Left kidney (tissue), 8 donors: ENCODE data around the gene HNF4A. TPM values are rescaled to one million over a fixed set of nuclear protein-coding genes. Genes with fewer than 3 reads are reported as not detected.
"Not testable (repeated sequence)": the region's sequence is repeated elsewhere in the genome, so short reads cannot be mapped to it uniquely, and the experiment has no call there.

Source experiments
- DNase-seq: peaks from one replicate; pipeline ENCODE4 v3.0.0-alpha.2; 2013
- long read RNA-seq, 8 donors: transcript quantifications; one replicate each; lab custom pipeline, GENCODE V29; 2026
- polyA plus RNA-seq: library from polyadenylated mRNA; unstranded; fragments of 120-200 nt; gene quantifications from one replicate; pipeline ENCODE4 v1.2.1, GENCODE V29; 2013; ENCODE audit not compliant: insufficient read length

HNF4A gene
- 57.9 TPM for polyA plus RNA-seq
- long read RNA-seq, donor 1, full-length matches to known transcripts: 9 of 51 reads
- long read RNA-seq, donor 1, partial matches to known transcripts: 42 of 51 reads
- long read RNA-seq, donor 1, other reads (novel, unspliced or antisense): 0 of 51 reads
- long read RNA-seq, donor 2, full-length matches to known transcripts: 11 of 28 reads
- long read RNA-seq, donor 2, partial matches to known transcripts: 12 of 28 reads
- long read RNA-seq, donor 2, other reads (novel, unspliced or antisense): 5 of 28 reads
- long read RNA-seq, donor 3, full-length matches to known transcripts: 9 of 24 reads
- long read RNA-seq, donor 3, partial matches to known transcripts: 15 of 24 reads
- long read RNA-seq, donor 3, other reads (novel, unspliced or antisense): 0 of 24 reads
- long read RNA-seq, donor 4: 0 reads
- long read RNA-seq, donor 5, full-length matches to known transcripts: 4 of 4 reads
- long read RNA-seq, donor 5, partial matches to known transcripts: 0 of 4 reads
- long read RNA-seq, donor 5, other reads (novel, unspliced or antisense): 0 of 4 reads
- long read RNA-seq, donor 6, full-length matches to known transcripts: 2 of 2 reads
- long read RNA-seq, donor 6, partial matches to known transcripts: 0 of 2 reads
- long read RNA-seq, donor 6, other reads (novel, unspliced or antisense): 0 of 2 reads
- long read RNA-seq, donor 7, full-length matches to known transcripts: 5 of 94 reads
- long read RNA-seq, donor 7, partial matches to known transcripts: 77 of 94 reads
- long read RNA-seq, donor 7, other reads (novel, unspliced or antisense): 12 of 94 reads
- long read RNA-seq, donor 8, full-length matches to known transcripts: 3 of 38 reads
- long read RNA-seq, donor 8, partial matches to known transcripts: 35 of 38 reads
- long read RNA-seq, donor 8, other reads (novel, unspliced or antisense): 0 of 38 reads

DNA sequence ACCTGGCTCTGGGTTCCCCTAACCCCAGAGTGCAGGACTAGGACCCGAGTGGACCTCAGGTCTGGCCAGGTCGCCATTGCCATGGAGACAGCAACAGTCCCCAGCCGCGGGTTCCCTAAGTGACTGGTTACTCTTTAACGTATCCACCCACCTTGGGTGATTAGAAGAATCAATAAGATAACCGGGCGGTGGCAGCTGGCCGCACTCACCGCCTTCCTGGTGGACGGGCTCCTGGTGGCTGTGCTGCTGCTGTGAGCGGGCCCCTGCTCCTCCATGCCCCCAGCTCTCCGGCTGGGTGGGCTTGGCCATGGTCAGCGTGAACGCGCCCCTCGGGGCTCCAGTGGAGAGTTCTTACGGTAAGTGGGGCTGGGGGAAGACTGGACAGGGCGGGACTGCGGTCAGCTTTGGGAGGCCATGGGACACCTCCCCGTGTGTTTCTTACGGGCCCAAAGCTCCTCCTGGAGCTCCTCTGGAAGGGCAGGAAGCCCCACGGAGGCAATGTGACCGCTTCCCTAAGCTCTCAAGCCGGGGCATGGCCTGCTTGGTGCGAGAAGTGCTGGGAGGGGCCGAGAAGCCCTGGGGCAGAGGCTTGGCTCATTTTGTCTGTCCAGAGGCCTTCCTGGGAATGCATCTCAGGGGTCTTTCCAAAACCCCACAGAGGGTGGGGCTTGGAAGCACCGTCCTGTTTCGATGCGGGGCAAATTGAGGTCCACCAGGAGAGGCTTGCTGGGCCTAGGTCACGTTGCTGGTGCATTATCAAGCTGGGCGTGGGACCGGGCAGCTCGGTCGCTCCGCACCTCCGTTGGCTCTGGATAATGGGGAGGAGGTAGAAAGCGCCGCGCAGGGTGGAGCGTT, at the start of gene HNF4A:
TSS of gene HNF4A (plus strand) at position 202 of the 855 bp plus-strand sequence. CDS start at position 308, 106 bp downstream.
- DNase-seq: no peak

- DNase-seq: no peak
Measured at GRCh38 chr20:44306927-44307326, 48.6 kb upstream of the HNF4A start.

DNA sequence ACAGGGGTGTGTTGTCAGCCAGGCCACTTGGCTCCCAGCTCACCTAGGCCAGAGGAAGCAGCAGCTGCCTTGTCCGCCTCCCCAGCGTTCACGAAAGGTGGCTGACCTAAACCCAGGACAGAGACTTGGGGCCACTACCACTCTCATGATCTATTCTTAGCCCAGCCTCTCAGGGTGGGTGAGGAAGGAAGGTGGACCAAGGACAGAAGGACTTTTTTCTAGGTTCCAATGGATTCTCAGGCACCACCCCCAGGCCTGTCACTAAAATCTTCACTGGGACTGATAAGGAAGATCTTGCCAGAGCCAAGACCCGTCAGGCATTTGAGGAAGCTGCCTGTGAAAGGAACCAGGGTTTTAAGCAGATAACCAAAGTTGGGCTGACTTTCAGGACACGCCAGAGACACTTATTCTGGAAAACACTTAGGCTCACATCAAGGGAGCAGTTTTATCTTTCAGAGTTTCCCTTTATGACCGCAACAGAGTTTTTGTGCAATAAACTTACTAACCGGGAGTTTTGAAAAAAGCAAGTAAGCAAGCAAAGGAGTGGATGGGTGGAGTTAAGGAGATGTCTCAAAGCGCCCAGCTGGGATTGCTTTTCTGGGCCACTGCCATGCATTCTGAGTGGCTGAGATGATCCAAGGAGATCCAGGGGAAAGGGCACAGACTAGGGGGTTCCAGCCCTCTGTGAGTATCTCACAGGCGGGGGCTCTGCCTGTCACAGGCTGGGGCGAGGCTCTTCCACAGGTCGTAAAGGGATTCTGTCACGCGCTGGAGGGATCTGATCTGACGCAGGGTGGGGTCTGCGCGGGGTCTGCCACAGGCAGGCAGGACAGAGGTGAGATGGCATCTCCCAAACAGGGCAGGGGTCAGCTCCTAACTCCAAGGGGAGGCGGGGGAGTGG, 45.5 kb upstream of the HNF4A start:
- no peak for DNase-seq

- peak; percentile 96 for DNase-seq
Measured at GRCh38 chr20:44310664-44311639, 44.5 kb upstream of the HNF4A start, which contains the start of gene FITM2. TSS of gene FITM2 (minus strand) at chr20:44311202. CDS start at chr20:44311148, 54 bp downstream.

DNA sequence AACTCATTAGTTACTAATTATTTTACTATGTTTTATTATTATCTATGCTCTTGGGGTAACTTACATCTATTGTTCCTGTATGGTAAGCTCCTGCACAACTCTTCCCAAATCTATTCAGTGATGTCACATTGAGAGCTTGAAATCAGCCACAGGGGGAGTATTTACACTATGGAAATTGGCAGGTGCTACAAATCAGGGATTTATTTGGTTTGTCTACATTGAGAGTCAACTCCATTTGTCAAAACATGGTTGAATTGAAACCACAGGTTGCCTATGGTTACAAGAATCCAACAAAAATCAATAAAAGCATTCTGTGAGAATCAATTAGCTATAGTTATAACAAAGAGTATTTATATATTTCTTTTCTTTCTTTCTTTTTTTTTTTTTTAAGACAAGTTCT, 40.6 kb upstream of the HNF4A start:
- no peak for DNase-seq

GRCh38 chr20:44319839-44320422, 35.6 kb upstream of the HNF4A start:
- no peak for DNase-seq

DNA sequence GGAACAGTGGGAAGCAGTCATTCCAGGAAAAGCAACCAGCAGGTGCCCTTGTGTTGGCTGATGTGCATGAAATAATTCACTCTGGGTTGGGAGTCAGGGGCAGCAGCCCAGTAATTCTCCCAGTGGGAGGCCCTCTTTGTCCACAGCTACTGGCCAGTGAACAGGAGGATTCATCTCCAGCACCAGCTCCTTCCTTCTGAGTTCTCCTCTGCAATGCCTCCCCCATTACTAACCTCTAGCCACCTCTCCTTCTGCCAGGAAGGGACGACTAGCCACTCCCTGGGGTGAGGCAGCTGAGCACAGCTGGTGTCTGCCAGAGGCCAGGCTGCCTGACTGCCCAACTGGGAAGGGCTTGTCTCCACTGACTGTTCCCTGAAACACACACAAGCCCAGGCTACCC, 31.2 kb upstream of the HNF4A start:
- no peak for DNase-seq

DNA sequence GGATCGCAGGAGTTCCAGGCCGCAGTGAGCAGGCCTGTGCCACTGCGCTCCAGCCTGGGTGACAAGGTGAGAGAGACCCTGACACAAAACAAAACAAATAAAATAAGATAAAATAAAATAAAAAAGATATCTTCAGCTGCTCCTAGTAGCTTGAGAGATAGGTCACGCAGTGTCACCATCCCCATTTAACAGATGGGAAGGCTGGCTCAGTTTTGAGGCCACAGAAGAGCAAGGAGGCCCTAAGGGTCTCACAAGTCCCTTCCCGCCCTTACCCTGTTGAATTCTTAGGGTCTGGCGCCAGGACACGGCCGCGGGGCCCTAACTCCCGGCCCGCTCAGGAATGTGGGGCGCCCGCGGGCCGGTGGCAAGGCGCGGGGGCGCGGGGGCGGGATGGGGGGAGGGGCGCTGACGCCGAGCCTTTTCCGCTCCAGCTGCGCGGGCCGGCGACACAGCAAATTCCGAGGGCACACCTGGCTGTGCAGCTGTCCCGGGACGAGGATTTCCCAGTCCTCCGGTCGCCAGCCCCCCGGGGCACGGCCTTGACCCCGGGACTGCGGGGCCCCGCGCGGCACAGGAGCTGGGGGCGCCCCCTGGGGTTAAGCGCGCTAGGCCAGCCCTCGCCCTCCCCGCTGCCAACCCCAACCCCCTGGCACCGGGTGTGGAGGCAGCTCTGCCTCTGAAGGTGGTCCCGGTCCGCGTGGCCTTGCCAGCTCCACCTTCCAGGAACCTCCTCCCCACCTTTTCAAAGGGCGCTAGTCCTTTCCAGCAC, 28.9 kb upstream of the HNF4A start:
- no peak for DNase-seq

- not testable (repeated sequence) for DNase-seq
Measured at GRCh38 chr20:44327748-44328147, 27.8 kb upstream of the HNF4A start.

- DNase-seq: no peak
Measured at GRCh38 chr20:44328428-44328827, 27.1 kb upstream of the HNF4A start.

GRCh38 chr20:44331201-44331600, 24.3 kb upstream of the HNF4A start:
- DNase-seq: no peak

GRCh38 chr20:44334306-44334705, 21.2 kb upstream of the HNF4A start:
- DNase-seq: no peak

- DNase-seq: no peak
Measured at GRCh38 chr20:44334709-44335108, 20.8 kb upstream of the HNF4A start.

DNA sequence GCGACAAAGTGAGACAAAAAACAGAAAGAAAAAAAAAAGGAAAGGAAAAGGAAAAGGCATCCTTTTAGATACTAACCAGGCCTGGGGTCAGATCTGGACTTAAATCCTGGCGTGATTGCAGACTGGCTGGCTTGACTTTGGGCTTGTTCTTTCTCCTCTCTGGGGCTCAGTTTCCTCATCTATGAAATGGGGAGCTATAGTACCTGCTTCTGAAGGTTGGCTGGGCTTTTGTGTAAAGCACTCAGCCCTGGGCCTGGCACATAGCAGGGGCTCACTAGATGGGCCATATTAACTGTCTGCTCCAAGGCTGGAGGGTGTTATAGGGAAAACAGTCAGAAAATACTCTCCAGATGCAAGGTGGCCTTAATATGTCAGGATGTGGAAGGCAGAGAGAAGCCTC, 19.8 kb upstream of the HNF4A start:
- no peak for DNase-seq

- no peak for DNase-seq
Measured at GRCh38 chr20:44336086-44336485, 19.4 kb upstream of the HNF4A start.

DNA sequence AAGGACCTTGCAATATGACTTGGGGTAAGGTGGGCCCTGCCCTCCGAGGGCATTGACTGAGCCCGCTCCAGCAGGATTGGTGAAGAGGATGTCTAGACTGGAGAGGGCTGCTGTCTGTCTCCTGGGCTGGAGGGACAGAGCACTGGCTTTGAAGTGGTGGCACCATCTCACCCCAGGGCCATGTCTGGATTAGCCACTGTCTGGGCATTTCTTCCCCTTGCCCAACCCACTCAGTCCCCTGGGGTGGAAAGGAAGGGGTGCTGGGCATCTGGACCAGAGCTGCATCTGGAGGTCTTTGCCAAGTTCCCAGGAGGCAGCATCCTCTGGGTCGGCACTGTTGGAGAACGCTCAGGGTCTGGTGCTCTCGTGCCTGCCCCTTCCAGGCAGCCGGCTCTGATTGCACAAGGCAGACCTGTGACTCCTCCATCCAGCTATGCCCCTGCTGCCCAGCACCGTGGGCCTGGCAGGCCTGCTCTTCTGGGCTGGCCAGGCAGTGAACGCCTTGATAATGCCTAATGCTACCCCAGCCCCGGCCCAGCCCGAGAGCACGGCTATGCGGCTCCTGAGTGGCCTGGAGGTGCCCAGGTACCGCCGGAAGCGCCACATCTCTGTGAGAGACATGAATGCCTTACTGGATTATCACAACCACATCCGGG, 18.6 kb upstream of the HNF4A start, which contains the start of gene R3HDML:
TSS of gene R3HDML (plus strand) at position 319 of the 656 bp plus-strand sequence. CDS start at position 434, 115 bp downstream.
- DNase-seq: no peak

DNA sequence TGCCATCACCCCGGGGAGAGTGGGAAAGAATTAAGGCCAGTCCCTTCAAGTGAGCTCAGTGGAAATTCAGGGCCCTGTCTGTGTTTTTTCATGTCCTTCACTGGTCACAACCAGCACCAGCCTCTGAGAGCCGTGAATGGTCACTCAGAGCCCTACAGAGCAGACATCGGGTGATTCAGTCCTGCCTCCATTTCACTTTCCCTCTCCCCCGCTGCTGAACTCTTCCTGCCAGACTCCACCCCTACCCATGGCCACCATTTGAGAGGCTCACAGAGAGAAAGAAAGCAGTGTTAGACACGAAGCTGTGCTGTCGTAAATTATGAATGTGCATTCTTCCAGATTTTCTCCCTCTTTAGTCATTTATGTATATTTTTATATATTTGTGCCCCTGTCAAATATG, 13.3 kb upstream of the HNF4A start:
- DNase-seq: no peak
